ENCODE results near the gene ELL2. TPM values are rescaled to one million over a fixed set of nuclear protein-coding genes. Genes with fewer than 3 reads are reported as not detected.

Gene ELL2
- polyA plus RNA-seq, 3 donors = 3.1 to 8.1 (median 5.8) TPM

DNA sequence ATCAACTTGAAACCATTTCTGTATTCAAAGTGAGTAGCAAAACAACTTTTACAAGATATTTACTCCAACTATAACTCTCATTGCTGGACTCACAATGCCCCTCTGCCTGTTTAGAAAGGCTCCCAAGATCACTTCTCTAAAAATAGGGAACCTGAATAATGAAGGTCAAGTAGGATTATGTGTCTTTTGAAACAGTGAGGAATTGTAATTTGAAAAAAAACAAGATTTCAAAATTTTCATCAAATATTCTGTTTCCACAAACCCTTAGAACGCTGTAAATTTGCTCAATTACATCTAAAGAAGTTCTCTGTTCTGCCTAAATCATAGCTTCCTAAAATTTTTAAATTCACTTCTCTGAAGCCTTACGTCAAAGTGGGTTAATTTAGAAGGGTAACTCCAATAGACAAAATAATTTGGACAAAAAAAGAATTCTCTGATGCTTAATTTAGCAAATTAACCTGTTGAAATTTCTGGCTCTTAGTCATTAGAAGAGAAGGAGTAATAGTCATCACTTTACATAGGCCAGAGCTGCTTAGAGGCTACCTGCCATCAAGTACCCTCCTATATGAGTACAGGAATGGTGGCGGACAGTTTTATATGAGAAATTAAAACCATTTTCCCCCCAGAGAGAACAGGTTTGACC, 4.0 kb downstream of the ELL2 start:
- Histone ChIP-seq H3K9me3 (replicated peaks in 1 of 2; ENCODE audit: control insufficient read depth in 1 of 2, insufficient read depth in 1 of 2, low read length in 2 of 2) (no peaks in the 10 kb centered on the region), H3K9ac (ENCODE audit: insufficient read depth, low read length, poor library complexity, severe bottlenecking) (no peak overlapping the region), H3K27ac (ENCODE audit: low read depth in 1 of 2, low read length in 2 of 2) (no peak overlapping the region), H2AFZ (ENCODE audit: insufficient read depth, low read depth, low read length, poor library complexity, severe bottlenecking) (no peak overlapping the region), H3K79me2 (ENCODE audit: insufficient read depth, low read length) (peaks cover 51% of the 10 kb centered on the region), H4K20me1 (ENCODE audit: insufficient read depth, low read length) (peaks cover 81% of the 10 kb centered on the region), H3K27me3 (ENCODE audit: control insufficient read depth in 2 of 2, insufficient read depth in 2 of 2, low read length in 2 of 2) (no peaks in the 10 kb centered on the region), H3K4me2 (replicated peaks; ENCODE audit: extremely low read depth, low read length, poor library complexity, severe bottlenecking) (no peak overlapping the region), H3K4me3 (replicated peaks in 1 of 3; ENCODE audit: low read depth in 2 of 3, low read length in 3 of 3) (no peak overlapping the region), H3K4me1 (ENCODE audit: control insufficient read depth in 1 of 2, insufficient read depth in 2 of 2, low read length in 2 of 2) (peaks cover 47 to 49% of the 10 kb centered on the region in 2 donors), H3K36me3 (replicated peaks in 1 of 2; ENCODE audit: control insufficient read depth in 1 of 2, insufficient read depth in 2 of 2, low read length in 2 of 2) (no peaks in the 10 kb centered on the region)
- TF ChIP-seq, protein P1, sequence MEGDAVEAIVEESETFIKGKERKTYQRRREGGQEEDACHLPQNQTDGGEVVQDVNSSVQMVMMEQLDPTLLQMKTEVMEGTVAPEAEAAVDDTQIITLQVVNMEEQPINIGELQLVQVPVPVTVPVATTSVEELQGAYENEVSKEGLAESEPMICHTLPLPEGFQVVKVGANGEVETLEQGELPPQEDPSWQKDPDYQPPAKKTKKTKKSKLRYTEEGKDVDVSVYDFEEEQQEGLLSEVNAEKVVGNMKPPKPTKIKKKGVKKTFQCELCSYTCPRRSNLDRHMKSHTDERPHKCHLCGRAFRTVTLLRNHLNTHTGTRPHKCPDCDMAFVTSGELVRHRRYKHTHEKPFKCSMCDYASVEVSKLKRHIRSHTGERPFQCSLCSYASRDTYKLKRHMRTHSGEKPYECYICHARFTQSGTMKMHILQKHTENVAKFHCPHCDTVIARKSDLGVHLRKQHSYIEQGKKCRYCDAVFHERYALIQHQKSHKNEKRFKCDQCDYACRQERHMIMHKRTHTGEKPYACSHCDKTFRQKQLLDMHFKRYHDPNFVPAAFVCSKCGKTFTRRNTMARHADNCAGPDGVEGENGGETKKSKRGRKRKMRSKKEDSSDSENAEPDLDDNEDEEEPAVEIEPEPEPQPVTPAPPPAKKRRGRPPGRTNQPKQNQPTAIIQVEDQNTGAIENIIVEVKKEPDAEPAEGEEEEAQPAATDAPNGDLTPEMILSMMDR (IDR thresholded peaks at IDR 0.05) = no peak
- DNase-seq = peak in 1 of 3 donors; percentile 27
- Mint-ChIP-seq H3K9me3 (peaks cover 0 to 2% (median 0%) of the 10 kb centered on the region in 7 donors), H3K4me1 (peaks cover 60% of the 10 kb centered on the region), H3K4me3 (no peak overlapping the region), H3K27me3 (ENCODE audit: low read depth in 3 of 3) (peaks cover 6 to 26% (median 10%) of the 10 kb centered on the region in 3 donors), H3K27ac (peak overlapping the region in 1 of 7 donors; percentile 43), H3K36me3 (peaks cover 10 to 22% of the 10 kb centered on the region in 2 donors)
- WGBS (ENCODE audit: insufficient coverage) = no CpG with 5 or more reads among the region's 3 CpGs
- intact Hi-C loops (cut with micrococcal nuclease) = loop anchor here in 1 of 2 donors (5.0 kb wide), 1 partner anchor 35 kb away; no protein-coding TSS in a partner anchor

DNA sequence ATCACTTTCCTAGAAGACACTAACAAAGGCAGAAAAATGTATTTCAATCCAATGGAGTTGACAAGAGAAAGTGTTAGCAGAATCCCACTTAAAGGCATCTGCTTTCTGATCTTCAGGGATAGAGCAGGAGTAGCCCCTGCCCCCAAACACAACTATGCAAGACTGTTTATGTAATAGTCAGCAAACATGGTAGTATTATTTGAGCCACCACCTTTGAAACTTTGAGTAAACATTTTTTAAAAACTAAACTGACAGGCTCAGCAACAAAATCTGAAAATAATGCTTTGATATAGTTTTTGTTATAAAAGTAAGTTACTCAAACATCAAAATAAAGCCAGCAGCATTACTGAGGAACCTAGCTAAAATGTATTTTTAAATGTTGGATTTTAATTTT, 4.8 kb downstream of the ELL2 start:
- no peaks in the 10 kb centered on the region for H3K9me3 ChIP-seq (replicated peaks in 1 of 2; ENCODE audit: control insufficient read depth in 1 of 2, insufficient read depth in 1 of 2, low read length in 2 of 2)
- Mint-ChIP-seq H3K36me3 (peaks cover 10 to 24% of the 10 kb centered on the region in 2 donors), H3K9me3 (peaks cover 0 to 2% (median 0%) of the 10 kb centered on the region in 7 donors), H3K27me3 (ENCODE audit: low read depth in 3 of 3) (peaks cover 4 to 20% (median 9%) of the 10 kb centered on the region in 3 donors), H3K27ac (no peak overlapping the region), H3K4me1 (peaks cover 53% of the 10 kb centered on the region), H3K4me3 (no peak overlapping the region)
- H3K27me3 ChIP-seq (ENCODE audit: control insufficient read depth in 2 of 2, insufficient read depth in 2 of 2, low read length in 2 of 2) = no peaks in the 10 kb centered on the region
- no peak overlapping the region for H2AFZ ChIP-seq (ENCODE audit: insufficient read depth, low read depth, low read length, poor library complexity, severe bottlenecking)
- TF ChIP-seq, protein P1 (IDR thresholded peaks at IDR 0.05) = no peak
- H3K27ac ChIP-seq (ENCODE audit: low read depth in 1 of 2, low read length in 2 of 2) = no peak overlapping the region
- no peak overlapping the region for H3K4me2 ChIP-seq (replicated peaks; ENCODE audit: extremely low read depth, low read length, poor library complexity, severe bottlenecking)
- H3K9ac ChIP-seq (ENCODE audit: insufficient read depth, low read length, poor library complexity, severe bottlenecking) = no peak overlapping the region
- no peaks in the 10 kb centered on the region for H3K36me3 ChIP-seq (replicated peaks in 1 of 2; ENCODE audit: control insufficient read depth in 1 of 2, insufficient read depth in 2 of 2, low read length in 2 of 2)
- intact Hi-C loops (cut with micrococcal nuclease) = loop anchor here in 1 of 2 donors (5.0 kb wide), 1 partner anchor 35 kb away; no protein-coding TSS in a partner anchor
- no peak overlapping the region for H3K4me3 ChIP-seq (replicated peaks in 1 of 3; ENCODE audit: low read depth in 2 of 3, low read length in 3 of 3)
- peaks cover 39 to 42% of the 10 kb centered on the region in 2 donors for H3K4me1 ChIP-seq (ENCODE audit: control insufficient read depth in 1 of 2, insufficient read depth in 2 of 2, low read length in 2 of 2)
- DNase-seq = no peak
- H3K79me2 ChIP-seq (ENCODE audit: insufficient read depth, low read length) = peaks cover 51% of the 10 kb centered on the region
- peaks cover 89% of the 10 kb centered on the region for H4K20me1 ChIP-seq (ENCODE audit: insufficient read depth, low read length)
